Thoracic aorta (tissue), 2 donors: ENCODE results near the gene THBS1. TPM values are rescaled to one million over a fixed set of nuclear protein-coding genes. Genes with fewer than 3 reads are reported as not detected.
A peak's percentile ranks its signal among the peaks of the same experiment; 100 is the strongest.

ENCODE experiments used
- ATAC-seq: fragments of 150-250 bp; one replicate; pipeline ENCODE4 v1.8.0; 2017; ENCODE audit warnings: low read depth; ENCODE audit not compliant: insufficient number of reproducible peaks, low FRiP score
- DNase-seq: peaks from one replicate; pipeline ENCODE4 v3.0.0-alpha.2; 2020; ENCODE audit warnings: low spot score
- H3K27ac ChIP-seq, 2 donors: fragments of 200-600 bp; sonication (generic); 1 replicate in 1 of 2; 2 replicates in 1 of 2; pipeline ENCODE4 v1.5.1; 2016; ENCODE audit warnings: mild to moderate bottlenecking in 2 of 2, moderate library complexity in 2 of 2
- H3K27me3 ChIP-seq: fragments of 200-600 bp; sonication (generic); replicated peaks from 2 replicates; pipeline ENCODE4 v1.6.0; 2016; ENCODE audit warnings: mild to moderate bottlenecking; ENCODE audit not compliant: insufficient read depth
- H3K36me3 ChIP-seq: fragments of 200-600 bp; sonication (generic); one replicate; pipeline ENCODE4 v1.5.1; 2016
- H3K4me1 ChIP-seq, 2 donors: fragments of 200-600 bp; sonication (generic); 1 replicate in 1 of 2; 2 replicates in 1 of 2; pipeline versions ENCODE4 v1.5.1 to v1.6.0; 2016; ENCODE audit warnings: low read depth in 2 of 2, mild to moderate bottlenecking in 1 of 2; ENCODE audit not compliant: control insufficient read depth in 1 of 2
- H3K4me3 ChIP-seq: fragments of 200-600 bp; sonication (generic); 2 replicates; pipeline ENCODE4 v1.5.1; 2016; ENCODE audit warnings: mild to moderate bottlenecking
- H3K9me3 ChIP-seq: fragments of 200-600 bp; sonication (generic); 2 replicates; pipeline ENCODE4 v1.5.1; 2016
- total RNA-seq, 2 donors: library from RNA; depleted of rRNA; stranded (reverse); fragments of >200 nt; gene quantifications; one replicate each; pipeline versions ENCODE4 v1.1.0 to v1.2.3, GENCODE V29; 2016
- TF ChIP-seq, protein P1 (sequence below): fragments of 200-600 bp; sonication (generic); IDR thresholded peaks from one replicate; pipeline ENCODE4 v1.5.1; 2019; ENCODE audit warnings: antibody characterized with exemption

Gene THBS1
- total RNA-seq, 2 donors from 2014 or later = 868 to 1,389 TPM

GRCh38 chr15:39624806-39625205 lies 43.9 kb downstream of the THBS1 start:
- Histone ChIP-seq H3K9me3 (no peaks in the 10 kb centered on the region), H3K4me3 (no peak overlapping the region), H3K36me3 (no peaks in the 10 kb centered on the region), H3K27me3 (no peaks in the 10 kb centered on the region), H3K27ac (peak overlapping the region; percentile 29 to 41), H3K4me1 (peaks cover 8 to 32% of the 10 kb centered on the region in 2 donors)
- ATAC-seq (peak; percentile 79), DNase-seq (no peak)
- TF ChIP-seq, protein P1, sequence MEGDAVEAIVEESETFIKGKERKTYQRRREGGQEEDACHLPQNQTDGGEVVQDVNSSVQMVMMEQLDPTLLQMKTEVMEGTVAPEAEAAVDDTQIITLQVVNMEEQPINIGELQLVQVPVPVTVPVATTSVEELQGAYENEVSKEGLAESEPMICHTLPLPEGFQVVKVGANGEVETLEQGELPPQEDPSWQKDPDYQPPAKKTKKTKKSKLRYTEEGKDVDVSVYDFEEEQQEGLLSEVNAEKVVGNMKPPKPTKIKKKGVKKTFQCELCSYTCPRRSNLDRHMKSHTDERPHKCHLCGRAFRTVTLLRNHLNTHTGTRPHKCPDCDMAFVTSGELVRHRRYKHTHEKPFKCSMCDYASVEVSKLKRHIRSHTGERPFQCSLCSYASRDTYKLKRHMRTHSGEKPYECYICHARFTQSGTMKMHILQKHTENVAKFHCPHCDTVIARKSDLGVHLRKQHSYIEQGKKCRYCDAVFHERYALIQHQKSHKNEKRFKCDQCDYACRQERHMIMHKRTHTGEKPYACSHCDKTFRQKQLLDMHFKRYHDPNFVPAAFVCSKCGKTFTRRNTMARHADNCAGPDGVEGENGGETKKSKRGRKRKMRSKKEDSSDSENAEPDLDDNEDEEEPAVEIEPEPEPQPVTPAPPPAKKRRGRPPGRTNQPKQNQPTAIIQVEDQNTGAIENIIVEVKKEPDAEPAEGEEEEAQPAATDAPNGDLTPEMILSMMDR = no peak

GRCh38 chr15:39625451-39625850 lies 44.6 kb downstream of the THBS1 start:
- no peaks in the 10 kb centered on the region for H3K27me3 ChIP-seq
- TF ChIP-seq, protein P1 = no peak
- H3K4me1 ChIP-seq = peaks cover 8 to 32% of the 10 kb centered on the region in 2 donors
- no peak for ATAC-seq
- H3K27ac ChIP-seq = peak overlapping the region in 1 of 2 donors; percentile 29
- no peaks in the 10 kb centered on the region for H3K36me3 ChIP-seq
- DNase-seq = no peak
- no peak overlapping the region for H3K4me3 ChIP-seq
- H3K9me3 ChIP-seq = no peaks in the 10 kb centered on the region

GRCh38 chr15:39625856-39626255 lies 45.0 kb downstream of the THBS1 start:
- no peak overlapping the region for H3K27ac ChIP-seq
- peaks cover 8 to 32% of the 10 kb centered on the region in 2 donors for H3K4me1 ChIP-seq
- TF ChIP-seq, protein P1 = no peak

GRCh38 chr15:39627451-39628143 lies 46.7 kb downstream of the THBS1 start:
- no peaks in the 10 kb centered on the region for H3K27me3 ChIP-seq
- H3K36me3 ChIP-seq = no peaks in the 10 kb centered on the region
- ATAC-seq (no peak), DNase-seq (no peak)
- no peaks in the 10 kb centered on the region for H3K9me3 ChIP-seq
- no peak overlapping the region for H3K4me3 ChIP-seq
- H3K27ac ChIP-seq = no peak overlapping the region
- peaks cover 8 to 32% of the 10 kb centered on the region in 2 donors for H3K4me1 ChIP-seq
- TF ChIP-seq, protein P1 = no peak

More at GRCh38 chr15:39625856-39626255, 45.0 kb downstream of the THBS1 start:
- no peaks in the 10 kb centered on the region for H3K9me3 ChIP-seq
- H3K27me3 ChIP-seq = no peaks in the 10 kb centered on the region
- no peaks in the 10 kb centered on the region for H3K36me3 ChIP-seq
- no peak for ATAC-seq
- no peak overlapping the region for H3K4me3 ChIP-seq
- DNase-seq = no peak

GRCh38 chr15:39628144-39628508 lies 47.2 kb downstream of the THBS1 start:
- ATAC-seq (no peak), DNase-seq (no peak)
- TF ChIP-seq, protein P1 = no peak
- Histone ChIP-seq H3K27ac (no peak overlapping the region), H3K4me3 (no peak overlapping the region), H3K27me3 (no peaks in the 10 kb centered on the region), H3K4me1 (peaks cover 8 to 32% of the 10 kb centered on the region in 2 donors), H3K9me3 (no peaks in the 10 kb centered on the region), H3K36me3 (no peaks in the 10 kb centered on the region)
